ENCODE data around the gene TGFBR1.

Gene TGFBR1

DNA sequence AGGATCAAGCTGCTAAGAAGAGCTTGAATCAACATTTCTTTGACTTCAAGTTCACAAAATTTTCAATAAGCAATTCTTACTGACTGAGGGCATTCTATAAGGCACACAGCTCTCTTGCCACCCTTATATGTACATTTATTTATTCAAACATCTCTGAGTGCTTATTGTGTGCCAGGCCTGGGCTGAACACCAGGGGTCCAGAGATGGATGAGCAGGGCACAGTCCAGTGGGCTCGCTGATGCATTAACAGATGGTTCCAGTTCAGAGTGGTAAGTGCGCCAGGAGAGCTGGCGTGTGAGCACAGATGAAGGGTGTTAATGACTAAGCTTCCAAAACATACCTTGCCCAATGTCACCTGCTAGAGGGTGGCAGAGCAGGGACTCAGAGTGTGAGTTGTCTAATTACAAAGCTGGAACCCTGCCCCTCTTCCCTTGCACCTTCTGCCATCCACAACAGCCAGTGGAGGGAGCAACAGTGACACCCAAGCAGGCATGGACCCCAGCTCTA, 92.3 kb downstream of the TGFBR1 start:
- no peaks in the 10 kb centered on the region for H3K79me2 ChIP-seq (ENCODE audit: insufficient read depth, low read length)
- H3K36me3 ChIP-seq (ENCODE audit: insufficient read depth, low read length) = no peaks in the 10 kb centered on the region
- H3K9me3 ChIP-seq (ENCODE audit: insufficient read depth, low read length, severe bottlenecking) = no peaks in the 10 kb centered on the region
- H4K20me1 ChIP-seq (ENCODE audit: insufficient read depth, low read length) = no peaks in the 10 kb centered on the region
- no peak overlapping the region for H2AFZ ChIP-seq (ENCODE audit: low read depth, low read length)
- no peak overlapping the region for H3K27ac ChIP-seq (ENCODE audit: low read length)
- ATAC-seq (ENCODE audit: insufficient read depth, low read depth) = no peak
- no peak overlapping the region for H3K9ac ChIP-seq (ENCODE audit: low read depth, low read length)
- TF ChIP-seq CTCF (IDR thresholded peaks at IDR 0.05; ENCODE audit: borderline replicate concordance, extremely low read depth, low read length, poor library complexity, severe bottlenecking) (no peak), EZH2 (IDR thresholded peaks at IDR 0.05; ENCODE audit: borderline replicate concordance, low read depth, low read length, severe bottlenecking) (no peak)
- peaks cover 10% of the 10 kb centered on the region for H3K27me3 ChIP-seq (ENCODE audit: insufficient read depth, low read length, poor library complexity)
- H3K4me3 ChIP-seq (ENCODE audit: low read depth in 1 of 2, low read length in 2 of 2) = no peak overlapping the region
- no peak for DNase-seq
- no peak overlapping the region for H3K4me2 ChIP-seq (ENCODE audit: insufficient read depth, low read length)
- H3K4me1 ChIP-seq (ENCODE audit: insufficient read depth, low read length) = no peaks in the 10 kb centered on the region

GRCh38 chr9:99197987-99198386, 93.1 kb downstream of the TGFBR1 start:
- DNase-seq = no peak
- no peaks in the 10 kb centered on the region for H3K36me3 ChIP-seq (ENCODE audit: insufficient read depth, low read length)
- TF ChIP-seq EZH2 (IDR thresholded peaks at IDR 0.05; ENCODE audit: borderline replicate concordance, low read depth, low read length, severe bottlenecking) (no peak), CTCF (IDR thresholded peaks at IDR 0.05; ENCODE audit: borderline replicate concordance, extremely low read depth, low read length, poor library complexity, severe bottlenecking) (no peak)
- H3K27ac ChIP-seq (ENCODE audit: low read length) = no peak overlapping the region
- no peak overlapping the region for H3K4me2 ChIP-seq (ENCODE audit: insufficient read depth, low read length)
- no peaks in the 10 kb centered on the region for H3K79me2 ChIP-seq (ENCODE audit: insufficient read depth, low read length)
- H3K4me3 ChIP-seq (ENCODE audit: low read depth in 1 of 2, low read length in 2 of 2) = no peak overlapping the region
- ATAC-seq (ENCODE audit: insufficient read depth, low read depth) = no peak
- H3K27me3 ChIP-seq (ENCODE audit: insufficient read depth, low read length, poor library complexity) = peaks cover 10% of the 10 kb centered on the region
- H3K9me3 ChIP-seq (ENCODE audit: insufficient read depth, low read length, severe bottlenecking) = no peaks in the 10 kb centered on the region
- no peaks in the 10 kb centered on the region for H3K4me1 ChIP-seq (ENCODE audit: insufficient read depth, low read length)
- no peak overlapping the region for H2AFZ ChIP-seq (ENCODE audit: low read depth, low read length)
- no peaks in the 10 kb centered on the region for H4K20me1 ChIP-seq (ENCODE audit: insufficient read depth, low read length)
- H3K9ac ChIP-seq (ENCODE audit: low read depth, low read length) = no peak overlapping the region

DNA sequence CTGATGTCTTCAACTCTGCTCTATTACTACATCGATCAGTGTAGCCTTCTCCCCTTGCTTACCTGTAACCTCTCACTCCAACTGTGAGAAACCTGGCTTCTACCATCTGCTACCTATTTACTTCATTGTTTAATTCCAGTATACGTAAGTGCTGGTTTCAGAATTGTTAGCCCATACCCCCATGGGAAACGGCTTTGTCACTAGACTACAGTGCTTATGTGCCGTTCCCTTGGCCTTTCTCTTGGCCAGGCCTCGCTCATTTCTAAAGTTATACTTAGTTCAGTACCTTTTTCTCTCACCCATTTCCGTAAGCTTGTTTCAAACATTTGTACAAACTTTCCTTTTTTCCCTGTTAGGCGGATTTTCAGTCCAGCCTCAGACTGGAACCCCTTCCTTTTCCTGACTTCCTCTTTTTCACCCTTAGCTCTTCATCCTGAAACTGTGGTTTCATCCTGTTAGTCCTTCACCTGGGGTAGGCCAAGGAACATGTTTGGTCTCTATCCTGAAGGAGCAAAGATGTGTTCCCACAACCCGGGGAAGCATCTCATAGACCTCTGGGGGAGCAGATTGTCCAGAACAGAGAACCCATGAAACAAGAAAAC, 95.1 kb downstream of the TGFBR1 start:
- Histone ChIP-seq H3K4me2 (ENCODE audit: insufficient read depth, low read length) (no peak overlapping the region), H3K79me2 (ENCODE audit: insufficient read depth, low read length) (no peaks in the 10 kb centered on the region), H3K4me1 (ENCODE audit: insufficient read depth, low read length) (no peaks in the 10 kb centered on the region), H3K4me3 (ENCODE audit: low read depth in 1 of 2, low read length in 2 of 2) (no peak overlapping the region), H3K27me3 (ENCODE audit: insufficient read depth, low read length, poor library complexity) (peaks cover 5% of the 10 kb centered on the region), H3K9me3 (ENCODE audit: insufficient read depth, low read length, severe bottlenecking) (no peaks in the 10 kb centered on the region), H2AFZ (ENCODE audit: low read depth, low read length) (no peak overlapping the region), H3K27ac (ENCODE audit: low read length) (no peak overlapping the region), H3K36me3 (ENCODE audit: insufficient read depth, low read length) (no peaks in the 10 kb centered on the region), H4K20me1 (ENCODE audit: insufficient read depth, low read length) (no peaks in the 10 kb centered on the region), H3K9ac (ENCODE audit: low read depth, low read length) (no peak overlapping the region)
- no peak for ATAC-seq (ENCODE audit: insufficient read depth, low read depth)
- TF ChIP-seq CTCF (IDR thresholded peaks at IDR 0.05; ENCODE audit: borderline replicate concordance, extremely low read depth, low read length, poor library complexity, severe bottlenecking) (no peak), EZH2 (IDR thresholded peaks at IDR 0.05; ENCODE audit: borderline replicate concordance, low read depth, low read length, severe bottlenecking) (no peak)
- no peak for DNase-seq
